ENCODE measurements around the gene GJC2. TPM values are rescaled to one million over a fixed set of nuclear protein-coding genes. Genes with fewer than 3 reads are reported as not detected.

Gene GJC2
- total RNA-seq, 4 donors from 2014 or later = 0.48 to 2.7 (median 0.66) TPM

DNA sequence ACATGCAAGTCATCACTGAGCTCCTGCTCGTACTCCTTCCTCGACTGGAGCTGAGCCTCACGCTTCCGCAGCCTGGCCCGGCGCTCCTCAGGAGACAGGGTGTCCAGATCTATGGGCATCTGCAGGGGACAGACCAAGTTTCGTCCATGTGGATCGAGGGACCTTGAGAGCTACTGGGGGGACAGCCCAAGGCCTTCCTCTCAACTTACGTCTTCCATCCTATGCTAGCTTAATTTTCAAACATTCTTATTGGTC is 43.0 kb upstream of the GJC2 start:
- Histone ChIP-seq H3K36me3 (peaks cover 0 to 29% (median 8%) of the 10 kb centered on the region in 3 donors), H3K27me3 (no peaks in the 10 kb centered on the region), H3K9me3 (no peaks in the 10 kb centered on the region), H3K4me3 (no peak overlapping the region), H3K27ac (no peak overlapping the region), H3K4me1 (peaks cover 20 to 51% (median 28%) of the 10 kb centered on the region in 3 donors)
- no peak for DNase-seq
- TF ChIP-seq, protein P1, sequence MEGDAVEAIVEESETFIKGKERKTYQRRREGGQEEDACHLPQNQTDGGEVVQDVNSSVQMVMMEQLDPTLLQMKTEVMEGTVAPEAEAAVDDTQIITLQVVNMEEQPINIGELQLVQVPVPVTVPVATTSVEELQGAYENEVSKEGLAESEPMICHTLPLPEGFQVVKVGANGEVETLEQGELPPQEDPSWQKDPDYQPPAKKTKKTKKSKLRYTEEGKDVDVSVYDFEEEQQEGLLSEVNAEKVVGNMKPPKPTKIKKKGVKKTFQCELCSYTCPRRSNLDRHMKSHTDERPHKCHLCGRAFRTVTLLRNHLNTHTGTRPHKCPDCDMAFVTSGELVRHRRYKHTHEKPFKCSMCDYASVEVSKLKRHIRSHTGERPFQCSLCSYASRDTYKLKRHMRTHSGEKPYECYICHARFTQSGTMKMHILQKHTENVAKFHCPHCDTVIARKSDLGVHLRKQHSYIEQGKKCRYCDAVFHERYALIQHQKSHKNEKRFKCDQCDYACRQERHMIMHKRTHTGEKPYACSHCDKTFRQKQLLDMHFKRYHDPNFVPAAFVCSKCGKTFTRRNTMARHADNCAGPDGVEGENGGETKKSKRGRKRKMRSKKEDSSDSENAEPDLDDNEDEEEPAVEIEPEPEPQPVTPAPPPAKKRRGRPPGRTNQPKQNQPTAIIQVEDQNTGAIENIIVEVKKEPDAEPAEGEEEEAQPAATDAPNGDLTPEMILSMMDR (IDR thresholded peaks at IDR 0.05) = no peak
- TF ChIP-seq POLR2A (IDR thresholded peaks at IDR 0.05) = no peak
- intact Hi-C loops (cut with DNase I) = loop anchor here (10.0 kb wide), 1 partner anchor 58 kb away; the partner anchor contains the start of gene IBA57
- WGBS, 2 donors = 93 to 97% methylated on average over 3 to 5 of the region's 9 CpGs

DNA sequence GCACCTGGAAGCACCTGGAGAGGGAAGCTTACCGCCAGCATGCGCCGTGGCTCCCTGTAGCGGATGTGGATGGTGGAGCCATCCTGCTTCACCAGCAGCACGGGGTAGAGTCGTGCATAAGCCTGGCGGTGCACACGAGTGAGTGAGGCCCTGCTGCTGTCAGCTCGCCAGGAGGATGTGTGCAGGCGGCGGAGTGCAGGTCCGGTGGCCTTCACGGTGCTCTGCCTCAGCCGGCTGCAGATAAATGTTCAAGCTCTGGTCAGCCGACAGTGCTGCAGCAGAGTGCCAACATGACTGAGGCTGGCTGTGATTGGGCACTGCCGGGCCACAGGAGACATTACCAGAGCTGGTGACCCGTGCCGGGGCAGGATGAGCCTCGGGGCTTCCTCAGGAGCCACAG is 42.1 kb upstream of the GJC2 start:
- Histone ChIP-seq H3K27ac (peak overlapping the region in 1 of 4 donors; percentile 91), H3K4me3 (no peak overlapping the region), H3K27me3 (no peaks in the 10 kb centered on the region), H3K4me1 (peaks cover 13 to 42% (median 22%) of the 10 kb centered on the region in 3 donors), H3K9me3 (no peaks in the 10 kb centered on the region), H3K36me3 (peaks cover 0 to 29% (median 8%) of the 10 kb centered on the region in 3 donors)
- WGBS, 2 donors = no CpG with 5 or more reads among the region's 19 CpGs
- intact Hi-C loops (cut with DNase I) = loop anchor here (10.0 kb wide), 1 partner anchor 57 kb away; the partner anchor contains the start of gene IBA57
- TF ChIP-seq POLR2A (IDR thresholded peaks at IDR 0.05) = no peak
- TF ChIP-seq, protein P1 (IDR thresholded peaks at IDR 0.05) = no peak
- DNase-seq = no peak

DNA sequence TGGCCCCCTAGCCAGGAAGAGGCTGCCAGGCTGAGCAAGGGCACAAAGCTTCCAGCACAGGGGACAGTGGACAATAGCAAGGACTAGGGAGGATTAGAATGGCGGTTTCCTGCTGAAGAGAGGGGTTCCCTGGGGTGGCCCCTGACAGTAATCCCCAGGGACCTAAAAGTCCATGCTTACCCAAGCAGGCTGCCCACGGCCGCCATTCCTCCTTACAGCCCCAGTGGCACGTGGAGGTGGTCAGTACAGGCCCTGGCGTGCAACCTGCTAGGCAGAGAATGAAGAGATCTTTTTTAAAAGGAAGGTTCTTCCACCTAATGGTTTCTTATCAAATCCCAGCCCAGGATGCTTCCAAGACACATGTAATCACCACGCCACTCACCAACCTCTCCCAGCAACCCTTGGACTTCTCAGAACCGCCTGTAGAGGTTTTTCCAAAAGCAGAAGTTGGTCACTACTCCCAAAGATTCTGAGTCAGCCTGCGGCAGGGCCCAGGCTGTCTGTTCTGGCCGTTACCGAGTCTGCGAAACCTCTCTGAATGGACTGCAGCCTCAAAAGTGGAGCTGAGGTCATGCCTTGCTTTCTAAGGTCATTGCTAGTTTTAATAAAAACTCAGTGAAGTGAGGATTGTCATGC is 41.6 kb upstream of the GJC2 start:
- Histone ChIP-seq H3K36me3 (peaks cover 0 to 29% (median 8%) of the 10 kb centered on the region in 3 donors), H3K27me3 (no peaks in the 10 kb centered on the region), H3K4me3 (peak overlapping the region; percentile 73 to 95 (median 80)), H3K4me1 (peaks cover 13 to 41% (median 22%) of the 10 kb centered on the region in 3 donors), H3K9me3 (no peaks in the 10 kb centered on the region), H3K27ac (peak overlapping the region; percentile 91 to 96 (median 92))
- WGBS, 2 donors = 58 to 61% methylated on average over 8 to 10 of the region's 11 CpGs
- DNase-seq = no peak
- intact Hi-C loops (cut with DNase I) = loop anchor here (10.0 kb wide), 1 partner anchor 57 kb away; the partner anchor contains the start of gene IBA57
- TF ChIP-seq POLR2A (IDR thresholded peaks at IDR 0.05) = no peak
- TF ChIP-seq, protein P1 (IDR thresholded peaks at IDR 0.05) = no peak

DNA sequence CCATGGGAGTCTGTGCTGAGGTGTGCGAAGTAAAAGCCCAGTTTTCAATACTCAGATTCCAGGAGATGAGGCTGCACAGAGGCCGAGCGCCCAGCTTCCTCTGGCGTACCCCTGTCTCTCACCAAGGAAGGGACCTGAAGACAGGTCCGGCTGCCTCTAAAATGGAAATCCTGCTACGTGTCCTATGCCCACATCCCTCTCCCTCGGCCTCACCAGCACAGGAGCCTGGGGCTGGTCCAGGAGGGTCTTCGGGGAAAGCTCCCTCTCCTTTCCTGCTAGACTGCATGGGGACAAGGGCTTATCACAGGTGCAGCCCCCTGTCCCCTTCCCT is 41.0 kb upstream of the GJC2 start:
- H3K9me3 ChIP-seq = no peaks in the 10 kb centered on the region
- H3K27ac ChIP-seq = peak overlapping the region; percentile 91 to 96 (median 92)
- H3K4me1 ChIP-seq = peaks cover 13 to 37% (median 19%) of the 10 kb centered on the region in 3 donors
- no peaks in the 10 kb centered on the region for H3K27me3 ChIP-seq
- H3K36me3 ChIP-seq = peaks cover 0 to 29% (median 8%) of the 10 kb centered on the region in 3 donors
- TF ChIP-seq, protein P1 (IDR thresholded peaks at IDR 0.05) = no peak
- no peak for TF ChIP-seq POLR2A (IDR thresholded peaks at IDR 0.05)
- intact Hi-C loops (cut with DNase I) = loop anchor here (10.0 kb wide), 1 partner anchor 56 kb away; the partner anchor contains the start of gene IBA57
- WGBS, 2 donors = 0 to 7% methylated on average over 3 to 5 of the region's 8 CpGs
- H3K4me3 ChIP-seq = peak overlapping the region; percentile 73 to 95 (median 80)
- no peak for DNase-seq

DNA sequence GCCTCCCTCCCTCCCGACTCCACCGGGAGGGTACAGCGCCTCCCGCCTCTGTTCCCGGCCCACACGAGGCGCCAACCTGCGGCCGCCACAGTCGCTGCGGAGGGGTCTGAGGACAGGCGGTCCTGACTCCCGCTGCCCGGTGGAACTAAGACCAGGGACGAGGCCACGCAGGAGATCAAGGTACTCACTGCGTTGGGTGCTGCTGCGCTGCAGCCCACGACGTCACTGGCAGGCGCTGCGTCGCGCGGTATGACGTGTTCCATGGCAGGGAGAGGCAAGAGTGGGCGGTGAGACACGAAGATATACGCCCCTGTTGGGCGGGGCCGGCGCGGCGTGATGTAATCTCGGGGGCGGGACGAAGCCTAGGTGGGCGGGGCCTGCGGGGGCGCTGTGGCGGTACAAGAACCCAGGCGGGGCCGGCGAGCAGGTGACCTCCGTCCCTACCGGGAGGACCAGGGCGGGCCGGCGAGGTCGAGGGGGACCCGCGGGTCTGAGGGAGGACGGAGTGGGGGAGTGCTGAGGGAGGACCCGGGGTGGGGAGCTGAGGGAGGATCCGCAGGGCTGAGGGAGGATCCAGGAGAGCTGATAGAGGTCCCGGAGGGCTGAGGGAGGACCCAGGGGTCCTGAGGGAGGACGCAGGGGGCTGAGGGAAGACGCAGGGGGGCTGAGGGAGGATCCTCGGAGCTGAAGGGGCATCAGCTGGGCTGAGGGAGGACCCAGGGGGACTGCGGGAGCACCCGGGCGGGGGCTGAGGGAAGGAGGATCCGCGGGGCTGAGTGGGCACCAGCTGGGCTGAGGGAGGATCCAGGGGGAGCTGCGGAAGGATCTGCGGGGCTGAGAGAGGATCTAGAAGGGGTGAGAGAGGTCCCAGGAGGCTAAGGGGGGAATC is 40.4 kb upstream of the GJC2 start, which contains the start of gene MRPL55:
MRPL55 (minus strand) TSS at position 227 of the 889 bp plus-strand sequence. CDS start 1,039 bp downstream, outside the sequence.
- Histone ChIP-seq H3K9me3 (no peaks in the 10 kb centered on the region), H3K27me3 (no peaks in the 10 kb centered on the region), H3K4me1 (peaks cover 13 to 31% (median 19%) of the 10 kb centered on the region in 3 donors), H3K27ac (peak within 1 kb of the TSS; percentile 91 to 96 (median 92)), H3K4me3 (peak within 1 kb of the TSS; percentile 73 to 95 (median 80)), H3K36me3 (peaks cover 0 to 29% (median 8%) of the 10 kb centered on the region in 3 donors)
- peak; percentile 89 for DNase-seq
- WGBS, 2 donors = 0% methylated on average over 14 to 21 of the region's 66 CpGs
- intact Hi-C loops (cut with DNase I) = loop anchor here (10.0 kb wide), 1 partner anchor 55 kb away; the partner anchor contains the start of gene IBA57
- TF ChIP-seq POLR2A (IDR thresholded peaks at IDR 0.05) = peak in 3 of 4 donors; percentile 87 to 97 (median 87)
- TF ChIP-seq, protein P1 (IDR thresholded peaks at IDR 0.05) = peak in 2 of 6 experiments; percentile 5 to 45
